Measurements from ENCODE around the gene MFSD12.

The MFSD12 gene

GRCh38 chr19:3556978-3557460, 367 bp downstream of the MFSD12 start (continued):
- TF ChIP-seq ZNF777 (tag by site-specific recombination; IDR thresholded peaks at IDR 0.05; ENCODE audit: borderline replicate concordance), result no peak
- TF ChIP-seq ZNF292 (tag by site-specific recombination; IDR thresholded peaks at IDR 0.05; ENCODE audit: borderline replicate concordance, low read depth), result no peak
- TF ChIP-seq KLF7 (tag by site-specific recombination; IDR thresholded peaks at IDR 0.05; ENCODE audit: borderline replicate concordance), result no peak
- no peak for TF ChIP-seq ZNF48 (tag by site-specific recombination; IDR thresholded peaks at IDR 0.05)
- TF ChIP-seq ZNF610 (tag by site-specific recombination; IDR thresholded peaks at IDR 0.05; ENCODE audit: borderline replicate concordance), result no peak
- TF ChIP-seq, protein P1, sequence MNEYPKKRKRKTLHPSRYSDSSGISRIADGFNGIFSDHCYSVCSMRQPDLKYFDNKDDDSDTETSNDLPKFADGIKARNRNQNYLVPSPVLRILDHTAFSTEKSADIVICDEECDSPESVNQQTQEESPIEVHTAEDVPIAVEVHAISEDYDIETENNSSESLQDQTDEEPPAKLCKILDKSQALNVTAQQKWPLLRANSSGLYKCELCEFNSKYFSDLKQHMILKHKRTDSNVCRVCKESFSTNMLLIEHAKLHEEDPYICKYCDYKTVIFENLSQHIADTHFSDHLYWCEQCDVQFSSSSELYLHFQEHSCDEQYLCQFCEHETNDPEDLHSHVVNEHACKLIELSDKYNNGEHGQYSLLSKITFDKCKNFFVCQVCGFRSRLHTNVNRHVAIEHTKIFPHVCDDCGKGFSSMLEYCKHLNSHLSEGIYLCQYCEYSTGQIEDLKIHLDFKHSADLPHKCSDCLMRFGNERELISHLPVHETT (tag by site-specific recombination; IDR thresholded peaks at IDR 0.05), result no peak
- TF ChIP-seq, protein P2, sequence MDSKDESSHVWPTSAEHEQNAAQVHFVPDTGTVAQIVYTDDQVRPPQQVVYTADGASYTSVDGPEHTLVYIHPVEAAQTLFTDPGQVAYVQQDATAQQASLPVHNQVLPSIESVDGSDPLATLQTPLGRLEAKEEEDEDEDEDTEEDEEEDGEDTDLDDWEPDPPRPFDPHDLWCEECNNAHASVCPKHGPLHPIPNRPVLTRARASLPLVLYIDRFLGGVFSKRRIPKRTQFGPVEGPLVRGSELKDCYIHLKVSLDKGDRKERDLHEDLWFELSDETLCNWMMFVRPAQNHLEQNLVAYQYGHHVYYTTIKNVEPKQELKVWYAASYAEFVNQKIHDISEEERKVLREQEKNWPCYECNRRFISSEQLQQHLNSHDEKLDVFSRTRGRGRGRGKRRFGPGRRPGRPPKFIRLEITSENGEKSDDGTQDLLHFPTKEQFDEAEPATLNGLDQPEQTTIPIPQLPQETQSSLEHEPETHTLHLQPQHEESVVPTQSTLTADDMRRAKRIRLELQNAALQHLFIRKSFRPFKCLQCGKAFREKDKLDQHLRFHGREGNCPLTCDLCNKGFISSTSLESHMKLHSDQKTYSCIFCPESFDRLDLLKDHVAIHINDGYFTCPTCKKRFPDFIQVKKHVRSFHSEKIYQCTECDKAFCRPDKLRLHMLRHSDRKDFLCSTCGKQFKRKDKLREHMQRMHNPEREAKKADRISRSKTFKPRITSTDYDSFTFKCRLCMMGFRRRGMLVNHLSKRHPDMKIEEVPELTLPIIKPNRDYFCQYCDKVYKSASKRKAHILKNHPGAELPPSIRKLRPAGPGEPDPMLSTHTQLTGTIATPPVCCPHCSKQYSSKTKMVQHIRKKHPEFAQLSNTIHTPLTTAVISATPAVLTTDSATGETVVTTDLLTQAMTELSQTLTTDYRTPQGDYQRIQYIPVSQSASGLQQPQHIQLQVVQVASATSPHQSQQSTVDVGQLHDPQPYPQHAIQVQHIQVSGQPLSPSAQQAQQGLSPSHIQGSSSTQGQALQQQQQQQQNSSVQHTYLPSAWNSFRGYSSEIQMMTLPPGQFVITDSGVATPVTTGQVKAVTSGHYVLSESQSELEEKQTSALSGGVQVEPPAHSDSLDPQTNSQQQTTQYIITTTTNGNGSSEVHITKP (tag by site-specific recombination; IDR thresholded peaks at IDR 0.05), result no peak
- no peak for TF ChIP-seq ZNF404 (tag by site-specific recombination; IDR thresholded peaks at IDR 0.05)
- no peak for TF ChIP-seq ZNF214 (tag by site-specific recombination; IDR thresholded peaks at IDR 0.05; ENCODE audit: borderline replicate concordance)
- TF ChIP-seq HOXD13 (CRISPR knock-in tag; IDR thresholded peaks at IDR 0.05; ENCODE audit: borderline replicate concordance), result no peak
- TF ChIP-seq ZNF747 (tag by site-specific recombination; IDR thresholded peaks at IDR 0.05), result no peak
- no peak for TF ChIP-seq ZNF433 (tag by site-specific recombination; IDR thresholded peaks at IDR 0.05; ENCODE audit: low read depth)
- TF ChIP-seq, protein P3, sequence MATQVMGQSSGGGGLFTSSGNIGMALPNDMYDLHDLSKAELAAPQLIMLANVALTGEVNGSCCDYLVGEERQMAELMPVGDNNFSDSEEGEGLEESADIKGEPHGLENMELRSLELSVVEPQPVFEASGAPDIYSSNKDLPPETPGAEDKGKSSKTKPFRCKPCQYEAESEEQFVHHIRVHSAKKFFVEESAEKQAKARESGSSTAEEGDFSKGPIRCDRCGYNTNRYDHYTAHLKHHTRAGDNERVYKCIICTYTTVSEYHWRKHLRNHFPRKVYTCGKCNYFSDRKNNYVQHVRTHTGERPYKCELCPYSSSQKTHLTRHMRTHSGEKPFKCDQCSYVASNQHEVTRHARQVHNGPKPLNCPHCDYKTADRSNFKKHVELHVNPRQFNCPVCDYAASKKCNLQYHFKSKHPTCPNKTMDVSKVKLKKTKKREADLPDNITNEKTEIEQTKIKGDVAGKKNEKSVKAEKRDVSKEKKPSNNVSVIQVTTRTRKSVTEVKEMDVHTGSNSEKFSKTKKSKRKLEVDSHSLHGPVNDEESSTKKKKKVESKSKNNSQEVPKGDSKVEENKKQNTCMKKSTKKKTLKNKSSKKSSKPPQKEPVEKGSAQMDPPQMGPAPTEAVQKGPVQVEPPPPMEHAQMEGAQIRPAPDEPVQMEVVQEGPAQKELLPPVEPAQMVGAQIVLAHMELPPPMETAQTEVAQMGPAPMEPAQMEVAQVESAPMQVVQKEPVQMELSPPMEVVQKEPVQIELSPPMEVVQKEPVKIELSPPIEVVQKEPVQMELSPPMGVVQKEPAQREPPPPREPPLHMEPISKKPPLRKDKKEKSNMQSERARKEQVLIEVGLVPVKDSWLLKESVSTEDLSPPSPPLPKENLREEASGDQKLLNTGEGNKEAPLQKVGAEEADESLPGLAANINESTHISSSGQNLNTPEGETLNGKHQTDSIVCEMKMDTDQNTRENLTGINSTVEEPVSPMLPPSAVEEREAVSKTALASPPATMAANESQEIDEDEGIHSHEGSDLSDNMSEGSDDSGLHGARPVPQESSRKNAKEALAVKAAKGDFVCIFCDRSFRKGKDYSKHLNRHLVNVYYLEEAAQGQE (tag by site-specific recombination; IDR thresholded peaks at IDR 0.05), result peak; percentile 83
- TF ChIP-seq ZNF239 (tag by site-specific recombination; IDR thresholded peaks at IDR 0.05), result no peak
- no peak for TF ChIP-seq ZNF248 (tag by site-specific recombination; IDR thresholded peaks at IDR 0.05)
- peak; percentile 37; the same call in 1 of the 2 replicates for TF ChIP-seq ZEB2 (tag by site-specific recombination; IDR thresholded peaks at IDR 0.05)
- TF ChIP-seq ZNF513 (tag by site-specific recombination; IDR thresholded peaks at IDR 0.05), result no peak
- peak; percentile 5; the same call in 1 of the 2 replicates for TF ChIP-seq ZNF76 (tag by site-specific recombination; IDR thresholded peaks at IDR 0.05; ENCODE audit: borderline replicate concordance, low read depth)
- no peak for TF ChIP-seq ZNF223 (tag by site-specific recombination; IDR thresholded peaks at IDR 0.05)
- TF ChIP-seq ZBTB17 (tag by site-specific recombination; IDR thresholded peaks at IDR 0.05), result no peak
- TF ChIP-seq SCRT1 (tag by site-specific recombination; IDR thresholded peaks at IDR 0.05; ENCODE audit: borderline replicate concordance), result no peak
- TF ChIP-seq ZNF558 (tag by site-specific recombination; IDR thresholded peaks at IDR 0.05), result no peak
- TF ChIP-seq ZNF707 (tag by site-specific recombination; IDR thresholded peaks at IDR 0.05), result no peak
- TF ChIP-seq ZNF24 (tag by site-specific recombination; IDR thresholded peaks at IDR 0.05), result no peak
- TF ChIP-seq ZBTB20 (tag by site-specific recombination; IDR thresholded peaks at IDR 0.05), result no peak
- no peak for TF ChIP-seq ZNF660 (tag by site-specific recombination; IDR thresholded peaks at IDR 0.05)
- no peak for TF ChIP-seq RBAK (tag by site-specific recombination; IDR thresholded peaks at IDR 0.05)
- TF ChIP-seq SALL2 (tag by site-specific recombination; IDR thresholded peaks at IDR 0.05; ENCODE audit: borderline replicate concordance), result no peak
- TF ChIP-seq, protein P4, sequence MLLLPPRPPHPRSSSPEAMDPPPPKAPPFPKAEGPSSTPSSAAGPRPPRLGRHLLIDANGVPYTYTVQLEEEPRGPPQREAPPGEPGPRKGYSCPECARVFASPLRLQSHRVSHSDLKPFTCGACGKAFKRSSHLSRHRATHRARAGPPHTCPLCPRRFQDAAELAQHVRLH (tag by site-specific recombination; IDR thresholded peaks at IDR 0.05), result no peak

All from HEK293 (cell line).